Measurements from ENCODE around the gene BEGAIN. TPM values are rescaled to one million over a fixed set of nuclear protein-coding genes. Genes with fewer than 3 reads are reported as not detected.

The BEGAIN gene
- total and polyA plus RNA-seq, 9 of the 15 experiments (the other 6 are each of a cell fraction or from before 2014, with no cell fraction given): 0.07 to 0.68 (median 0.55) TPM; not detected in 3

- TF ChIP-seq ZNF639 (CRISPR knock-in tag; conservative IDR thresholded peaks at IDR 0.05 in 1 of 2, IDR thresholded peaks at IDR 0.05 in 1 of 2): no peak
- TF ChIP-seq NR2F6 (CRISPR knock-in tag; IDR thresholded peaks at IDR 0.05): no peak
- TF ChIP-seq ZNF197 (CRISPR knock-in tag; IDR thresholded peaks at IDR 0.05; ENCODE audit: low read depth): no peak
- no peak for TF ChIP-seq ZNF830 (CRISPR knock-in tag; IDR thresholded peaks at IDR 0.05)
- TF ChIP-seq KAT2B (IDR thresholded peaks at IDR 0.05; ENCODE audit: low read depth, low read length): no peak
These were observed 29.0 kb downstream of the BEGAIN start (continued) for GRCh38 chr14:100558226-100558625.

- Histone ChIP-seq H3K4me2 (ENCODE audit: insufficient read depth, low read length) (no peak overlapping the region), H3K36me3 (ENCODE audit: control insufficient read depth, insufficient read depth, low read length) (no peaks in the 10 kb centered on the region), H3K4me1 (replicated peaks in 1 of 2; ENCODE audit: control insufficient read depth in 2 of 2, insufficient read depth in 2 of 2, low read length in 2 of 2) (peaks cover 5 to 47% of the 10 kb centered on the region in 2 experiments), H3K4me3 (no peak overlapping the region), H3K27me3 (ENCODE audit: control insufficient read depth in 2 of 2, insufficient read depth in 2 of 2, low read length in 2 of 2) (peaks cover 8 to 45% of the 10 kb centered on the region in 2 experiments; a peak in 4 of 5 replicates), H3K9ac (ENCODE audit: insufficient read depth in 1 of 2, low read depth in 2 of 2, low read length in 2 of 2) (no peak overlapping the region), H3K9me3 (replicated peaks; ENCODE audit: control insufficient read depth, insufficient read depth, low read depth, low read length) (no peaks in the 10 kb centered on the region), H3K79me2 (ENCODE audit: control insufficient read depth, insufficient read depth, low read length) (no peaks in the 10 kb centered on the region), H3K27ac (ENCODE audit: extremely low read depth, low read depth, low read length) (no peak overlapping the region), H3K9me1 (ENCODE audit: control insufficient read depth, insufficient read depth, low read length) (no peaks in the 10 kb centered on the region), H2AFZ (ENCODE audit: low read depth, low read length) (no peak overlapping the region), H4K20me1 (replicated peaks; ENCODE audit: control insufficient read depth, insufficient read depth, low read length) (no peaks in the 10 kb centered on the region; the same call in 1 of the 2 replicates)
- intact Hi-C loops (cut with micrococcal nuclease): no loop called here
- FAIRE-seq: no peak
- no peak for DNase-seq (ENCODE audit: extremely low read depth in 1 of 4, low spot score in 3 of 4)
- BruUV-seq (replicated peaks): no TSS peak
- in situ Hi-C loops (cut with MboI): no loop called here
- WGBS (ENCODE audit: insufficient coverage, low coverage, missing lambda C conversion rate): 0% methylated on average over 6 of the region's 11 CpGs
- ATAC-seq: no peak
- POLR2A ChIA-PET: no interaction called here
- CTCF ChIA-PET (ENCODE audit: low intra/inter-chr PET ratio): no interaction called here
- TF ChIP-seq, protein P1, sequence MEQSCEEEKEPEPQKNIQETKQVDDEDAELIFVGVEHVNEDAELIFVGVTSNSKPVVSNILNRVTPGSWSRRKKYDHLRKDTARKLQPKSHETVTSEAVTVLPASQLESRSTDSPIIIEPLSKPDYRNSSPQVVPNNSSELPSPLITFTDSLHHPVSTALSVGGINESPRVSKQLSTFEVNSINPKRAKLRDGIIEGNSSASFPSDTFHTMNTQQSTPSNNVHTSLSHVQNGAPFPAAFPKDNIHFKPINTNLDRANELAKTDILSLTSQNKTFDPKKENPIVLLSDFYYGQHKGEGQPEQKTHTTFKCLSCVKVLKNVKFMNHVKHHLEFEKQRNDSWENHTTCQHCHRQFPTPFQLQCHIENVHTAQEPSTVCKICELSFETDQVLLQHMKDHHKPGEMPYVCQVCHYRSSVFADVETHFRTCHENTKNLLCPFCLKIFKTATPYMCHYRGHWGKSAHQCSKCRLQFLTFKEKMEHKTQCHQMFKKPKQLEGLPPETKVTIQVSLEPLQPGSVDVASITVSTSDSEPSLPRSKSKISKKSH (CRISPR knock-in tag; IDR thresholded peaks at IDR 0.05): no peak
- TF ChIP-seq PTBP1 (IDR thresholded peaks at IDR 0.05; ENCODE audit: low read depth, low read length) (no peak), KDM2B (CRISPR knock-in tag; IDR thresholded peaks at IDR 0.05) (no peak), BCLAF1 (IDR thresholded peaks at IDR 0.05; ENCODE audit: borderline replicate concordance in 1 of 2, control insufficient read depth in 1 of 2, low read depth in 2 of 2, low read length in 1 of 2) (no peak), ZNF639 (CRISPR knock-in tag; conservative IDR thresholded peaks at IDR 0.05 in 1 of 2, IDR thresholded peaks at IDR 0.05 in 1 of 2) (no peak), NELFE (IDR thresholded peaks at IDR 0.05; ENCODE audit: insufficient read depth, insufficient read length) (no peak), ZFP1 (CRISPR knock-in tag; IDR thresholded peaks at IDR 0.05) (no peak), ZNF311 (CRISPR knock-in tag; IDR thresholded peaks at IDR 0.05) (no peak)
These were observed 29.6 kb downstream of the BEGAIN start for GRCh38 chr14:100557658-100558057.

Measured in K562 (cell line).